Fibroblast of the aortic adventitia (primary cell): Measurements from ENCODE around the gene FAM83F. TPM values are rescaled to one million over a fixed set of nuclear protein-coding genes. Genes with fewer than 3 reads are reported as not detected.

Source experiments
- DNase-seq: peaks from one replicate; pipeline ENCODE4 v3.0.0-alpha.2; 2010; ENCODE audit warnings: low read depth
- H3K4me3 ChIP-seq: 2 replicates; pipeline ENCODE4 v1.5.1; 2011; ENCODE audit warnings: low read depth, mild to moderate bottlenecking, control low read depth, low read length, moderate library complexity
- CTCF ChIP-seq: IDR thresholded peaks from 2 replicates; pipeline ENCODE4 v1.5.1; 2011; ENCODE audit warnings: mild to moderate bottlenecking, low read length, control low read depth, inconsistent platforms; ENCODE audit not compliant: insufficient read depth
- total RNA-seq: library from RNA; depleted of rRNA; stranded (reverse); fragments of >200 nt; gene quantifications from 2 replicates; pipeline ENCODE4 v1.2.3, GENCODE V29; 2012; ENCODE audit warnings: low replicate concordance

Gene FAM83F
- total RNA-seq, 1 donor, result not detected

- TF ChIP-seq CTCF, result no peak
- peak overlapping the region; percentile 14 for H3K4me3 ChIP-seq
- peak; percentile 84 for DNase-seq
Measured at GRCh38 chr22:40043081-40043480, 48.3 kb downstream of the FAM83F start.

- H3K4me3 ChIP-seq, result peak overlapping the region; percentile 82
- TF ChIP-seq CTCF, result no peak
- no peak for DNase-seq
Measured at GRCh38 chr22:40043793-40044101, 49.0 kb downstream of the FAM83F start.

- TF ChIP-seq CTCF, result no peak
- H3K4me3 ChIP-seq, result peak overlapping the region; percentile 90
- peak; percentile 99 for DNase-seq
Measured at GRCh38 chr22:40044102-40044869, 49.5 kb downstream of the FAM83F start.

GRCh38 chr22:40044870-40045834, 50.4 kb downstream of the FAM83F start:
- no peak for TF ChIP-seq CTCF
- H3K4me3 ChIP-seq, result peak overlapping the region; percentile 90
- peak; percentile 24 for DNase-seq

GRCh38 chr22:40046126-40046525, 51.4 kb downstream of the FAM83F start:
- TF ChIP-seq CTCF, result no peak
- DNase-seq, result no peak
- peak overlapping the region; percentile 25 for H3K4me3 ChIP-seq

- no peak overlapping the region for H3K4me3 ChIP-seq
- no peak for TF ChIP-seq CTCF
- DNase-seq, result no peak
Measured at GRCh38 chr22:40050258-40050657, 55.5 kb downstream of the FAM83F start.
